Sciatic nerve (tissue), 2 donors: ENCODE measurements around the gene RNF186. TPM values are rescaled to one million over a fixed set of nuclear protein-coding genes. Genes with fewer than 3 reads are reported as not detected.
A peak's percentile ranks its signal among the peaks of the same experiment; 100 is the strongest.

Experiments used
- ATAC-seq: fragments of 200-7000 bp; cut with Tn5 transposase; one replicate; pipeline ENCODE4 v1.9.1; 2020; ENCODE audit warnings: mild to moderate bottlenecking, moderate library complexity
- DNase-seq: peaks from one replicate; pipeline ENCODE4 v3.0.0-alpha.2; 2020; ENCODE audit warnings: low spot score
- intact Hi-C: fragments of 100-400 bp; cut with DNase I; formaldehyde crosslinking; loops from one replicate; pipeline ENCODE4 v1.14.2; 2022
- total RNA-seq: library from RNA; stranded (reverse); fragmentation: NEBNext Ultra II Directional; extraction: Animal tissue kit (Norgen Biotek cat#: 25700); gene quantifications from one replicate; pipeline ENCODE4 v1.2.1, GENCODE V29; 2021
- donor health status: DM: no; HTN: no; CAD: no.
- donor health status: DM: no; HTN: no; CAD: no.

The RNF186 gene
- total RNA-seq, 1 donor from 2014 or later, result not detected

DNA sequence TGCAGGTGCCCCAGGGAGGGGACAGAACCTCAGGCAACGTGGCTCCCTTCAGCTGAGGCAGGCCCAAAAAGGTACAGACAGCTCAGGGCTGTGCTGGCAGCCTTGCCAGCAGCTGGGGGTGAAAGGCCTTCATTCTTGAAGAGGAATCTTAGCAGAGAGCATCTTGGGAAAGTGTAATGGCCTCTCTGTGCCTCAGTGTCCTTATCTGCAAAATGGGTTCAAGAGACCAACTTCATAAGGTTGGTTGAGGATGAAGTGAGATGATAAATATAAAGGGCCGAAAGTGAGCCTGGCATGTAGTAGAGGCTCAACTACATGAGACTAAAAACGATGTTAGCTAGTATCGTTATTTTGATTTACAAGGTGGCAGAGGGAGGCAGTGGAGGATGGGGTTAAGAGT is 41.6 kb downstream of the RNF186 start:
- intact Hi-C loops, result no loop called here
- no peak for ATAC-seq
- no peak for DNase-seq

DNA sequence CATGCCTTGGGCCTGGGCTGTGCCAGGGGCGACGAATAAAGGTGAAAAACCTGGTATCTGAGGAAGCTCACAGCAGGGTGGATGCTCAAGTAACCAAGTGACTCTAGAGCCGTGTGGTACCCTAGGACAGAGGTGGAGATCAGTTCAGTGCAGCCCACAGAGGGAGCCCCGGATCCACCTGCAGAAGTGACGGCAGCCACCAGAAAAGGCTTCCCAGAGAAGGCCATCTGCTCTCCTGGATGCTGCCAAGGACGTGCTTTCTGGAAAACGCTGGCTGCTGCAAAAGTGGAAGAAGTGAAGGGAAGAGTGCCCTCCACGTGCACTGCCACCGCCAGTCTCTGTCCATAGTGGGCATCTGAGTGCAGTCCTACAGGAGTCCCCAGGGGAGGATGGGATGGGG is 43.0 kb downstream of the RNF186 start:
- no peak for DNase-seq
- intact Hi-C loops, result no loop called here
- ATAC-seq, result no peak

DNA sequence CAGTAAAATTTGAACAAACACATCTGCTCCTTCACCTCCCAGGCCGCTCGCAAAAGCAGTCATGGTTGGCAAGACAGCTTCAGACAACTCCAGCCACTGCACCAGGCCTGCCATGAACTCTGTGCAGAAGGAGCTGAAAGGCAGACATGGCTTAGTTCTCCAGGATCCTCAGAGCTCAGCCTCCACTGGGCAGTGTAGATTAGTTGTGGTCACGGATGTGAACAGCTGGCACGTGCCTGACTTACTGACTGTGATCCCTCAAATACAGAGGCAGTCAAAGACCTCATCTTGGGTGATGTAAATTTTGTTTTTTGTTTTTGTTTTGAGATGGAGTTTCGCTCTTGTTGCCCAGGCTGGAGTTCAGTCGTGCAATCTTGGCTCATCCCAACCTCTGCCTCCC is 43.7 kb downstream of the RNF186 start:
- DNase-seq (no peak), ATAC-seq (no peak)
- intact Hi-C loops, result no loop called here

DNA sequence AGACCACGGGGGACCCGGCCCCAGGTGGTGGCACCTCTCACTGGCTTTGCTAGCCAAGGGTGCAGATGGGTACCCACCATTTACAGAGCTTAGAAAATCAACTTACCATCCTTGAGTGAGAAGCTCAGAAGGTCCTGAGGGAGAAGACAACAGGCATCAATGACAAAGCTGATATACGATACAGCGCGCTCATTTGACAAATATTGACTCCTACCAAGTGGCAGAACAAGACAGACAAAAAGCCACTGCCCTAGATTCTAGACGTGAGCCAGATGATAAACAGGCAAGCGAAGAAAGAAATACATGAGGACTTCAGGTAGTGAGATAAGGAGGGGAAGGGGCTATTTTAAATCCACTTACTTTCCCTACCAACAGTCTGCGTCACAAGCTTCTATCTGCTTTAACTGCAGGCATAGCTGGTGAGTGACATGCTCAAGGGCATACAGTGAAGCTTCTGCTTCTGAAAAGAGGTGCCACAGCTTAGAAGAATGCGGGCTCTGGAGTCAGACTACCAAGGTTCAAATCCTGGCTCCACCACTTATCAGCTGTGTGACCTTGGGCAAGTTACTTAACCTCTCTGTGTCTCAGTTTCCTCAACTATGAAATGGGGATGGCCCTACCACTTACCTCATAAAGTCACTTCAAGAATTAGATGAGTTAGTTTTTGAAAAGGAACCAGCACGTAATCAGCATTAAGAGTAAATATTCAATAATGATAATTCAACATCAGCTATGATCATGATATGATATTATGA is 44.5 kb downstream of the RNF186 start:
- ATAC-seq (no peak), DNase-seq (no peak)
- intact Hi-C loops, result no loop called here

DNA sequence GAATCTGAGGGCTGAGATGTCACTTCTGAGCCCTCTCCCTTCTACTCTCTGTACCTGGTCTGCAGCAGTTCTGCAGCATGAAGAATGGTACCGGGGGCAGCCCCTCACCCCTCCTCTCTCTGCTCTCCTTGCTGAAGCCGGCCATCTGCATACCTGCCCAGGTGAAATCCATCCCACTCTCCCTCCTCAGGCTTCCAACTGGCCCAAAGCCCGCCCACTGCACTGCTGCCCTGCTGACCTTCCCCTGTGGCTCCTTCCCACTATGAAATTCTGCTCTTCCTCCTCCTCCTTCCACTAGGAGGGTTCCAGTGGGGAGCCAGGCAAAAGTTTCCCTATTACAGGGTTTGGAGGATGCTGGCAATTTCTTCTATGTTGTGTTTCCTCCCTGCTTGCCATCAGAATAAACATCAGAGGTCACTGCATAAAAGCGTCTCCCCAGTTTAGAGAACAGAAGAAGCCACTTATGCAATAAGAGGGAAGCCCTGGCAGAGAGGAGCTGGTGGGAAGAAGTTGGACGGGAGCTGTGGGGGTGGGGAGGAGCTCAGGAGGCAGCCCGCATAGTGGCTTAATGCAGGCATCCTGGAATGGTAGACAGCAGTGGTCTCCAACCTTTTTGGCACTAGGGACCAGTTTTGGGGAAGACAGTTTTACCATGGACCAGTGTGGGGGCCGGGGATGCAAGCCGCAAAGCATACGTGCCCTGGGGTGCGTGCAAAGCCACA is 45.7 kb downstream of the RNF186 start:
- intact Hi-C loops, result loop anchor here (10.0 kb wide), 1 partner anchor 45 kb away; the partner anchor contains the start of gene RNF186
- no peak for DNase-seq
- ATAC-seq, result no peak

DNA sequence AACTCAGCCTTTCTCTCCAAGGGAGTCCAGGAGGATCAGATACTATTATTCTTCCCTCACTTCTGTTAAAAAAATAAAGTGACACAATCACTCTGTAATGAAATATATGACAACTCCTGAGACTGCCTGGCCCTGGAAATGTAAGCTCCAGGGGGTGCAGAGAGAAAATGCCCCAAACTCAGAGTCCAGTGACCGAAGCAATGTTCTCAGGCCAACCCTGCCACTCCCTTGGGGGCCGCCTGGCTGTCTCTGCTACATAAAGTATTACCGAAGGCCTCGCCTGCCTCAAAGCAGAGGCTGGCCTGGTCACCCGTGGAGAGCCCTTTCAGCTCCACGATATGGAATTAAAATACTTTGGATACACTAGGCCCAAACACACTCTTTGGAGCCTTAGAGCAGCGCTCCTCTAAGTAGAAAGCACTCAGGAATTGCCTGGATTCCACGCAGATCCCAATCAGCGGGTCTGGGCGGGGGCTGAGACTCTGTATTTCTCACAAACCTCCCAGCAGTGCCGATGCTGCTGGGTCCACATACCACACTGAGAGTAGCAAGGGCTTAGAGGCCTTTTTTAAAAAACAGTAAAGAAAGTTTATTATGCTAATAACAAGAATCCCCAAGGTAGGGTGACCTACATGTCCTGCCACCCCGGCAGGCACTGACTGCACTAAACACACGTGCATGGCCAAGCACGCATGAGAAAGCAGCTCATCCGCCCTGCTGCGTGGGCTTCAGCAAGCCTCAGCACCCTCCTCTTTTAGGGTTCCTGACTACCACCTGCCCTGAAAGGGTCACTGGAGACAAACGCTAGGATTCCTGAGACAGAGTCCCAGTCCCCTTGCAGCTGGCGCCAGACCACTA is 46.5 kb downstream of the RNF186 start:
- DNase-seq, result no peak
- intact Hi-C loops, result loop anchor here (10.0 kb wide), 1 partner anchor 46 kb away; the partner anchor contains the start of gene RNF186
- no peak for ATAC-seq

DNA sequence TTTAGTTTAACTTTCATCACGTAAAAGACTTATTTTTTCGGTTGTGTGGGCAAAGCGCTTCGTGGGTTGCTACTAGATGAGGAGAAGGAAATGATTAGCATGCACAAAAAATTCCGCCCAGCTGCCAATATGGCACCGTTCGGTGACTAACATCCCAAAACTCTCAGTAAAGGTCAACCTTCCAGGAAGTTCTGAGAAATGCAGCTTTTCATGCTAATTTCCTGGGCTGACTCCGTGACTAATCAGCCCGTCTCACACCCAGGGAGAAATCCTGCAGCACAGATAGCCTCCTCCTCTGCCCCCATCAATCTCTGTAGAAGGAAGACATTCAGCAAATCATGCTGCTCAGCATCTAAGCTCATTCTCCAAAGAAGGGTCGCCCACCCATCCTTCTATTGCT is 49.5 kb downstream of the RNF186 start:
- DNase-seq (no peak), ATAC-seq (no peak)
- intact Hi-C loops, result loop anchor here (10.0 kb wide), 1 partner anchor 49 kb away; the partner anchor contains the start of gene RNF186

DNA sequence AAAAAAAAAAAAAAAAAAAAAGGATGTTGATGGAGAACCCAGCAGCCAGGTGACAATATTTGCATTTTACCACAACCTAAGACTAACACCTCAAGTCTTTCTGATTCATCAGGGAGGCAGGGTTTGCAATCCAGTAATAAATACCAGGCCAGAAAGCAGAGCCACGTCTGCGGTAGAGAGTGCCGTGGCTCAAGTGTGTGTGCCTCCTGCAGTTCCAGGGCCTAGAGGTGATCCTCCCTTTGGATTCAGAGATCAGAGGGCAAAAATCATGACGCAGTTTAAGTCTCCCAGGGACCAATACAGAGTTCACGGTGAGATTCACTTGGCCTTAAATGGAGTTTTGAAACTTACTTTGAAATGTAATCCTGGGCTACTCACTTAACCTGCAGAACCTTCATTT is 50.2 kb downstream of the RNF186 start:
- DNase-seq (no peak), ATAC-seq (peak; percentile 40)
- intact Hi-C loops, result loop anchor here (10.0 kb wide), 1 partner anchor 50 kb away; the partner anchor contains the start of gene RNF186

Other genes with a start within 250 kb of the RNF186 start
- gene NBL1, start 171.0 kb downstream of the RNF186 start, total RNA-seq, result 119 TPM
- gene HTR6, start 150.4 kb downstream of the RNF186 start, total RNA-seq, result not detected
- gene TMCO4, start 15.4 kb downstream of the RNF186 start, total RNA-seq, result 23.0 TPM
- 14.0 TPM for gene OTUD3, start 67.1 kb upstream of the RNF186 start, total RNA-seq
- not detected for gene PLA2G2E, start 108.3 kb upstream of the RNF186 start, total RNA-seq
- 494 TPM for gene PLA2G2A, start 164.3 kb upstream of the RNF186 start, total RNA-seq